HG02588 (cell line): ENCODE measurements around the gene CEP63.
"Not testable (repeated sequence)": the region's sequence is repeated elsewhere in the genome, so short reads cannot be mapped to it uniquely, and the experiment has no call there.

Experiments used
- ATAC-seq: cut with Tn5 transposase; IDR thresholded peaks from one replicate; pipeline ENCODE4 v1.9.1; 2021; ENCODE audit warnings: mild to moderate bottlenecking, moderate library complexity; ENCODE audit not compliant: unreplicated experiment

The CEP63 gene

GRCh38 chr3:134505485-134505884 lies 19.6 kb downstream of the CEP63 start:
- ATAC-seq: no peak

DNA sequence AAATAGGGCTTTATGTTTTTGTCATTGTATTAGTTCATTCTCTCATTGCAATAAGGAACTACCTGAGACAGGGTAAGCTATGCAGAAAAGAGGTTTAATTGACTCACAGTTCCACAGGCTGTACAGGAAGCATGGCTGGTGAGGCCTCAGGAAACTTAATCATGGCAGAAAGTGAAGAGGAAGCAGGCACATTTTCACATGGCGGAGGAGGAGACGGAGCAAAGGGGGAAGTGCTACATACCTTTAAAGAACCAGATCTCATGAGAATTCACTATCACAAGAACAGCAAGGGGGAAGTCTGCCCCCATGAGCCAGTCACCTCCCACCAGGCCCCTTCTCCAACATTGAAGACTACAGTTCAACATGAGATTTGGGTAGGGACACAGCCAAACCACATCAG lies 25.6 kb downstream of the CEP63 start:
- no peak for ATAC-seq

DNA sequence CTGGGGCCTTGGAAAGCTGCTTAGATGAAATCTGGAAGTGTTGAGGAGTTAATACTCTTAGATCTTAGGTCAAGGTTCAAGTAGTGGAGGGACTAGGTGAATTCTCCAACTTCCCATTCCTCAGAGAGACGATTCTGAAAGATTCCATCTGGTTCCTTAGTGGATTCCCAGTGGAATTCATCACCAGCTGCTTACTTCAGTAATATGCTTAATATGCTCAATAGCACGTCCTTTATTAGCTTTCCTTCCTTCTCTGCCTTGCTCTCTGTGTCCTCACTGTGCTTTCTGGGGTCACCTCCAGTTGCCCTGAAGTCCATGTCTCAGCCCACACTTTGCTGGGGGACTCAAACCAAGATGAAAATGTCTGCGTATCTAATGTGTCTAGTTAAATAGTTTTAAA lies 31.0 kb downstream of the CEP63 start:
- no peak for ATAC-seq

GRCh38 chr3:134517791-134518190 lies 31.9 kb downstream of the CEP63 start:
- ATAC-seq: no peak

GRCh38 chr3:134522541-134522940 lies 36.7 kb downstream of the CEP63 start:
- no peak for ATAC-seq

DNA sequence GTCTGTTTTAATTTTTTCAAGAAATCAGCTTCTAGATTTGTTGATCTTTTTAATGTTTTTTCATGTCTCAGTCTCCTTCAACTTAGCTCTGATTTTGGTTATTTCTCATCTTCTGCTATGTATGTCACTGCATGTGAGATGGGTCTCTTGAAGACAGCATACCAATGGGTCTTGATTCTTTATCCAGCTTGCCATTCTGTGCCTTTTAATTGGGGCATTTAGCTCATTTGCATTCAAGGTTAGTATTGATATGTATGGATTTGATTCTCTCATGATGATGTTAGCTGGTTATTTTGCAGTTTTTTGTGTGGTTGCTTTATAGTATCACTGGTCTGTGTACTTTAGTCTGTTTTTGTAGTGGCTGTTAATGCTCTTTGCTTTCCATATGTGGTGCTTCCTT lies 39.4 kb downstream of the CEP63 start:
- no peak for ATAC-seq

DNA sequence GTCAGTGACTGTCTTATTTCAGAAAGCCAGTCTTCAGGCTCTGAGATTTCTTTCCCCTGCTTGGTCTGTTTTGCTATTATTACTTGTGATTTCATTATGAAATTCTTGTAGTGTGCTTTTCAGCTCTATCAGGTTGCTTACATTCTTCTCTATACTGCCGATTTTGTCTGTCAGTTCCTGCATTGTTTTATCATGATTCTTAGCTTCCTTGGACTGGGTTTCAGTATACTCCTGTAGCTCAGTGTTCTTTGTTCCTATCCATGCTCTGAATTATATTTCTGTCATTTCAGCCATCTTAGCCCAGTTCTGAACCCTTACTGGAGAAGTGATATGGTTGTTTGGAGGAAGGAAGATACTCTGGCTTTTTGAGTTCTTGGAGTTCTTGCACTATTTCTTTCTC lies 40.5 kb downstream of the CEP63 start:
- ATAC-seq: no peak

DNA sequence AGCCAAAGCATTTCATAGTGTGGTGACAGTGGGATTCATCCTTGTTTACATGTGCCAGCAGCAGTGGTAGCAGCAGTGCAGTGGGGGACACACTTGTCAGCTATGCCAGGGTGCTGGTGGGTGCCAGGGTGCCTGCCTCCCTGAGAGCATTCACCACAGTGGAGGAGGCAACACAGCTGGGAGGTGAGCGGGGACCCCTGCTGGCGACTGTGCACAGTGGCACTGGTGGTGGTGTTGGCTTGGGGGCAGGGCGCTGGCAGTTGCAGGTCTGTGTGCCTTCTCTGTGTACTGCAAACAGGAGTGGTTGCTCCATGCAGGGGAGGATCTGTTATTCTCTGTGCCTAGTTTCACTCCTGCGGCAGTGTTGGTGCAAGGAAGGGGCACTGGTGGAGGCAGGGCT lies 41.2 kb downstream of the CEP63 start:
- no peak for ATAC-seq

DNA sequence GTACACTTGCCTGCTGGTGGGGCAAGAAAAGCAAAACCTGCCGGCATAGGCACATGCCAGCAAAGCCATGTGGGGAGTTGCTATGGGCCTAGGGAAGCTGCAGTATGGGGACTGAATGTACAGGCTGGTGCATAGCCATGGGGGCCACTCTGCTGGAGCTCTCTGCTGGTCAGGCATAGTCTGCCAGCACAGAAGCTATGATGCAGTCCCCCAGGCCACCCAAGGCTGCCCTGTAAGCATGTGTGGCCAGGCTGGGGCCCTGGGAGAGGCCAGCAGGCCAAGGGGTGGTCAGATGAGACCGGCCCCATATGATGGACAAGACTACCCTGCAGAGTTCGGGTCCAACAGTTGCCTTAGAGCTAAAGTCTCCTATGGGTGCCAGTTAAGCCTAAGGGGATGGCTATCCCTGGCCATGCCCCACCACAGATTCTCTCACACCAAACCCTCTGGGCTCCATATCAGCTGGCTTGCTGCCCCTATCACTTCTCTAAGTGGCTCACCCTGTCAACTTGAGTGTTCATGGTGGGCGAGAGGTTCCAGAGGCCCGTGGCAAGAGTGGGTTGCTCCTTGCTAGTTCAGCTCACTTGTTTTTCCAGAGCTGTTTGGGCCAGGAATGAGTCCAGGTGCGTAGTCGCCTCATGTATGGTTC lies 41.8 kb downstream of the CEP63 start:
- no peak for ATAC-seq

DNA sequence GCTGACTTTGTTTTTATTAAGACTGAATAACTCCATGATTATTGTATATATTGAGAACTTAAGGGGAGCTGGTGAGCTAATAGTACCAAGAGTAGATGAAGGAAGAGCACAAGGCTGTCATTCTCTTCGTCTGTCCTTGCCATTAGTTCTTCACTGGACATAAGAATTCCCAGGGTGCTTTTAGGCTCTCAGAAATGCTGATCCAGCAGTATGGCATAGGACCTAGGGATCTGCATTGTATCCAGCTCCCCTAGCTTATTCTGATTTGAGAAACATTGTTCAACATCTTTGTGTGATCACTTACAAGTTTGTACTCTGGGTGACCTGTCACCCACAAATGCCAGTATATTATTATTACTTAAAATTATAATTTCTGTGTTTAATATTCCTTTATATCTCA lies 47.6 kb downstream of the CEP63 start:
- ATAC-seq: no peak

DNA sequence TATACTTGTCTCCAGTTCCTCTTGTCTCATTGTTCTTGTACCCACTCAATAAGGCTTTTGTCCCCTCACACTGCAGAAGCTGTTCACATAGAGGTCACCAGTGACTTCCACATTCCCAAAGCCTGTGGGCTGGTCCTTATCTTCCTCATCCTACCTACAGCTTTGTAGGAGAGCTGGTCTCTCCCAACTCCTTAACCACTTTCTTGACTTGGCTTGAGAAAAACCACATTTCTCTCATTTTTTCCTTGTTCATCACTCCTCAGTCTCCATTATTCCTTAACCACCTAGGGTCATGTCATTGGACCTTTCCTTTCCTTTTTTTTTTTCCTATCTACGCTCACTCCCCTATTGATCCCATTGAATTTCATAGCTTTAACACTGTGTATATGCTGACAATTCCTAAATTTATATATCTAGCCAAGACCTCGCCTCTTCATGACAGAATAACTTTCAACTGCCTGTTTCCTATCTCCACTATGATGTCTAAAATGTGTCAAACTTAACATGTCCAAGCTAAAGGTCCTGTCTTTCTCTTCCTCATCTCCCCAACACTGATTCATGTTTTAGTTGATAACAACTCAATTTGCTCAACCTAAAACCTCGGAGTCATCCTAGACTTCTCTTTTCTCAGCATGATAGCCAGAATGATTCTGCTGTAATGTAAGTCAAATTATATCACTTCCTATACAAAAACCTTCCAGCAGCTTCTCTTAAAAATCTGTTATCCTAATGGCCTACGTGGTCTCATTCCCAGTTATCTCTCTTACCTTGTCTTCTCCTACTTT lies 49.5 kb downstream of the CEP63 start:
- no peak for ATAC-seq

DNA sequence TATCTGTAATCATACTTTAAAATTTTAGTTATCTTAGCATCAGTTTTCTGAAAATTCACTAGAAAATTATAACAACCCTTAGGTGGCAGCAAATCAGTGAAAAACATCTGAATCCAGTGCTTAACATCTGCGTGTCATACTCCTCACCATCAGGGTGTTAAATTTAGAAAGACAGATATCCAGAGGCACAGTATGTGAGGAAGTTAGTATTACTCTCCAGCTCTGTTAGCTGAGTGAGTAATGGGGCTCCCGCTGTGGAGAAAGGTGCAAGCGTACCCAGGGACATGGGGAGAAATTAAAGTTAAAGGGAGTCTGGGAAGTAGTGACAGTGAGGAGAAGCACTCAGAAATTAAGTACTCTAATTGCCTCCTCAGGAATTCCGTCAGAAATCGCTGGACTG lies 50.9 kb downstream of the CEP63 start:
- ATAC-seq: no peak

DNA sequence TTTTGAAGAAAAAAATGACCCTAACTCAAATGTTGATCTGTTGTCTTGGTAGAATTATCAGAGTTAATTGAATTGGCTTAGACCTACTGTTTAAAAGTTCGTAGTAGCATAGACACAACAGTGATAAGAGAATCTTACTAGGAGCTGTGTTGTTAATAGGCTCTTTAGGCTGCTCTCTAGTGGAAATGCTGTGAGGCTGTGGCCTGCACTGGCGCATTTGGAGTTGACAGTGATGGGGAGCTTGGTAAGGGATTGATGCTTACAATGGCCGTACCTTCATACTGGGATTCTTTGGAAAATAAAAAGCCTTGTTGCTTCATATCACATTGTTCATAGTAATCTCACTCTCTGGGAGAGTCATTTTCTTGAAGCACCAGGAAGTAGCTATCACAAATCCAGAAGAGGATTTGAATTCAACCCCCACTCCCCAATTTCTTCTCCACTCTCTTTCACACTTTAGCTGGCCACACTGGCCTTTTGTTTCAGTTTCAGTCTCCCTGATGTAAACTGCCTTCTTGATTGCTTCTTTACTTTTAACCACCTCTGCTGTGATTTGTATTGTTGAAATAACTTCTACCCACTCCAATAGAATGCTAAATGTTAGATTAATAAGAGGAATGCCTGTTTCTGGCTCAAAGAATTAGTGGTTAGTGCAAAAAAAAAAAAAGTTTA lies 56.6 kb downstream of the CEP63 start:
- ATAC-seq: no peak

GRCh38 chr3:134543113-134543512 lies 57.3 kb downstream of the CEP63 start:
- no peak for ATAC-seq

DNA sequence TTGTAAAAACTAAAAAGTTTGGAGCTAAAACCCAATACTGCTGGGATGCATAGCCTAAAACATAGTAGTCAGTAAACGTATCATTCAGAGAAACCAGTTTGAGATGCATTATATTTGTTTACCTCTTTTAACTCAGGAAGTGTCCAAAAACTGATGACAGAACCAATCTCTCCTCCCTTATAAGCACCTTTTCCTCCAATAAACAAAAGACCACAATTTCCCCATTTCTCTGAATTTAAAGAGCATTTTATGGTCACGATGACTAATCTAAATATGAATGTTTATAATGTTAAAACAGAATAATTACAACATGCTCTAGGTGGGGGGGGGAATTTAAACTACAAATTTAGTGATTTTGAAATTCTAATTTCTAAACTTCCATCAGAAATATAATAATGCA lies 58.5 kb downstream of the CEP63 start:
- ATAC-seq: no peak

- not testable (repeated sequence) for ATAC-seq
These were observed 58.9 kb downstream of the CEP63 start for GRCh38 chr3:134544783-134545182.

DNA sequence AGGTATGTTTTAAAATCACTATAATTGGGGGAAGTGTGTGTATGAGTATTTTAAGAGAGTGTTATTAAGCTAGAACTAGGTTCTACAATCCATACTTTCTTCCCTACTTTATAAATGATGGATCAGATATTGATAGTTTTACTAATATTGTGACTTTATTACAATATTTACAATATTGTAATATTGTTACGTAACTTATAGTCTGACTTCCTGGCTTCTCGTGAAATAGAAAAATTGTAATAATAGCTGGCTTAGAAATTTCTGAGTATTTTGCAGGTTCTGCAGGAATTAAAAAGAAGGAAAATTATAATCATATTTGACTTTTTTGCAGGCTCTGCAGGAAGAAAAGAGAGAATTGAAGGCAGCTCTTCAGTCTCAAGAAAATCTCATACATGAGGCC lies 60.0 kb downstream of the CEP63 start:
- no peak for ATAC-seq

DNA sequence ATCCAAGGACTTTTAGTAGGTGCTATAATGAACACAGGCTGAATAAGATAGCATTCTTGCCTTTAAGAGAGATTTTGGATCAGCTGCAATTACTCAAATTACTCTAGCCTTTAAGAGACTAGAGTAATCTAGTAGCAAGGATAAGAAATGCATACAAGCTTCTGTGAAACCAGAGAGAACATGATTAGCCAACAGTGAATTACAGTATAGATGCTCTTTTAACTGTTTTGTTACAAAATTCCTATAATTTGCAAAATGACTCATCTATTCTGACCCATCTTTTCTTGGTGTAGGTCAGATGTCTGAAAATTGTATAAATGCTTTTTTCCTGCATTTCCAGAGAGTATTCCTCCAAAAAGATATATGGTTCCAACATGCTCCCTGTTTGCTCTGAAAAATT lies 66.9 kb downstream of the CEP63 start:
- no peak for ATAC-seq

DNA sequence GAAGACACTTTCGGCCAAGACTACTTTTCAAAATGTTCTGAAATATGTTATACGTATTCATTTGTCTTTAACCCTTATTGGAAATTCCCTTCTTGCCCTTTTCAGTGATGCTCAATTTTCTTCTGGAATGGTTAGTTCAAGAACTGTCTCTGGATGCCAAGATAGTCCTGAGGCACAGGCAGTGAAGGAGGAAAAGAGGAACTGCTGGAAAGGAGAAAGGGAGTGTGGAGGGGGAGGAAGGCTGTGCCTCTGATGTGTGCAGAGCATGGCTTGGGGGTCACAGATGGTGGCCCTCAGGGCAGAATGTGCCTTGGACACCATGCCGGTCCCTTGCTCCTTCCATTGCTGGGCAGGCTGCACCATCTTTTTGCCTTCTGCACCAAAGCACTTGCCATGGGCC lies 73.7 kb downstream of the CEP63 start:
- ATAC-seq: no peak

DNA sequence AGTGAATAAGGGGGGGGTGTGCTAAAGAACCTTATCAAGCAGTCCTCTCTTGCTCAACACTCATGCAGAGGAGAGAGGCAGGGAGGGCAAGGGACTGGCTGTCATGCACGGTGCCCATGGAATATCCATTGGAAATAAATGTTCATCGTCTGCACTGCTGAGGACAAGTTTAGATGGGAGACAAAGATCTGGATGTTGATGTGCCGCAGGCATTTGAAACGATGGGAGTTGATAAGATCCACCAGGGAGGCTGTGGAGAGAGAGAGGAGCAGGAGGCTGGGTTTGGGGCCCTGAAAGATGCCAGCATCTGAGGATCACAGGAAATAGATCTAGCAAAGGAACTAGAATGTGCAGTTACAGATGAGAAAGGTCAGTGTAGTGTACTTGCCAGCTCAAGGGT lies 76.2 kb downstream of the CEP63 start:
- no peak for ATAC-seq

GRCh38 chr3:134563601-134564000 lies 77.7 kb downstream of the CEP63 start:
- ATAC-seq: no peak

- ATAC-seq: no peak
These were observed 79.1 kb downstream of the CEP63 start for GRCh38 chr3:134564991-134565390.
